Measurements from ENCODE around the gene NDUFS6. TPM values are rescaled to one million over a fixed set of nuclear protein-coding genes. Genes with fewer than 3 reads are reported as not detected.

Gene NDUFS6
- total and polyA plus RNA-seq, 2 of the 8 experiments (the other 6 are each of a cell fraction or from before 2014, with no cell fraction given): 72.7 to 191 TPM

DNA sequence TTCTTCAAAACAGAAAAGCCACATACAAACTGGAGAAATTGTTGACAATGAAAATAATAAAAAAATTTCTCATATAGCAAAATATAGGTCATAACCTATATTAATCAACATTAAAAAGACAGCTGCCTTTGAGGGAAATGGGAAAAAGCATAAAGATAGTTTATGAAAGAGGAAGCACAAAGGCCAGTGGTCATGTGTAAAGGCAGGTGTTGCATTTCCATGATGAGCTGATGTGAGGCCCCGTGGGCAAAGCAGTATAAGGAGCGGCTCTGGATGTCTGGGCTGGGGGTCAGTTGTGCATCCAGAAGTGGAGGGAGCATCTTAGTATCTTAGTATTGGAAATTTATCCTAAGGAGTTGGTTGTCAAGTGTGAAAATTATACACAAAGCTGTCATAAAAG is 18.3 kb downstream of the NDUFS6 start:
- no peaks in the 10 kb centered on the region for H3K27me3 ChIP-seq (replicated peaks in 1 of 4; ENCODE audit: control insufficient read depth in 3 of 4, extremely low read depth in 1 of 4, insufficient read depth in 3 of 4, low read length in 3 of 4)
- no peak overlapping the region for H4K91ac ChIP-seq (replicated peaks; ENCODE audit: insufficient read length, low read length)
- H2BK5ac ChIP-seq (ENCODE audit: low read depth, low read length): no peak overlapping the region
- no peaks in the 10 kb centered on the region; a peak in 1 of 4 replicates for H3K79me2 ChIP-seq (ENCODE audit: control insufficient read depth in 1 of 2, insufficient read depth in 2 of 2, low read length in 2 of 2)
- FAIRE-seq (no peak), DNase-seq (ENCODE audit: low read depth in 1 of 2, low spot score in 2 of 2) (no peak)
- H2BK120ac ChIP-seq (replicated peaks; ENCODE audit: low read depth, low read length): no peak overlapping the region
- H3K4ac ChIP-seq (replicated peaks; ENCODE audit: insufficient read length, low read depth, low read length): no peak overlapping the region
- H3K79me1 ChIP-seq (ENCODE audit: low read depth, low read length): peaks cover 6% of the 10 kb centered on the region; the same call in 1 of the 2 replicates
- H3K4me1 ChIP-seq (replicated peaks in 1 of 4; ENCODE audit: control insufficient read depth in 3 of 4, insufficient read depth in 4 of 4, low read length in 3 of 4): peaks cover 0 to 3% (median under 1%) of the 10 kb centered on the region in 4 experiments; a peak in 1 of 7 replicates
- H3K14ac ChIP-seq (ENCODE audit: insufficient read length): no peak overlapping the region
- H3K18ac ChIP-seq (ENCODE audit: extremely low read depth, low read length): no peak overlapping the region
- no peak overlapping the region for H2BK20ac ChIP-seq (ENCODE audit: low read length)
- no peaks in the 10 kb centered on the region for H3K9me3 ChIP-seq (ENCODE audit: insufficient read depth in 2 of 2, low read depth in 1 of 2, low read length in 1 of 2)
- WGBS, 2 experiments (ENCODE audit: extremely low coverage in 1 of 2, insufficient coverage in 1 of 2, insufficient read length in 1 of 2, insufficient replicate concordance in 2 of 2, low coverage in 1 of 2, low lambda C conversion rate in 2 of 2, missing lambda C conversion rate in 1 of 2): 96% methylated on average over 2 of the region's 2 CpGs; no CpG with 5 or more reads in 1 of the 2 experiments
- ChIA-PET CTCF (ENCODE audit: partially characterized antibody) (no interaction called here), POLR2A (ENCODE audit: partially characterized antibody) (interaction anchor here (1.0 to 1.3 kb wide), 4 partner anchors 8 to 17 kb away, joined by 3 to 4 read pairs (median 4); no protein-coding TSS in a partner anchor)
- no peak overlapping the region for H3K4me3 ChIP-seq (ENCODE audit: extremely low read depth in 1 of 4, insufficient read depth in 2 of 4, low read depth in 3 of 4, low read length in 4 of 4)
- no peak overlapping the region for H4K5ac ChIP-seq (ENCODE audit: insufficient read length, low read depth, low read length)
- no peak overlapping the region for H2BK15ac ChIP-seq (ENCODE audit: low read length)
- H3K23ac ChIP-seq (ENCODE audit: insufficient read length): no peak overlapping the region
- H2AFZ ChIP-seq (ENCODE audit: low read length): no peak overlapping the region
- no peak overlapping the region for H3K4me2 ChIP-seq (ENCODE audit: insufficient read depth in 1 of 2, low read depth in 2 of 2, low read length in 2 of 2)
- H2AK5ac ChIP-seq (ENCODE audit: low read depth, low read length): no peak overlapping the region
- H4K20me1 ChIP-seq (replicated peaks in 1 of 2; ENCODE audit: control insufficient read depth in 1 of 2, insufficient read depth in 2 of 2, low read length in 2 of 2): peaks cover 3 to 7% of the 10 kb centered on the region in 2 experiments
- no peak overlapping the region for H3K56ac ChIP-seq (replicated peaks; ENCODE audit: insufficient read length, low read depth, low read length)
- no peak overlapping the region for H4K8ac ChIP-seq (ENCODE audit: extremely low read depth, insufficient read depth, low read length)
- peaks cover 9 to 39% (median 28%) of the 10 kb centered on the region in 4 experiments for H3K36me3 ChIP-seq (ENCODE audit: control insufficient read depth in 2 of 4, insufficient read depth in 4 of 4, low read length in 3 of 4)
- H3K27ac ChIP-seq (ENCODE audit: low read depth, low read length): no peak overlapping the region
- H3K23me2 ChIP-seq (ENCODE audit: low read depth, low read length): no peaks in the 10 kb centered on the region
- H2BK12ac ChIP-seq (ENCODE audit: low read depth, low read length): no peak overlapping the region
- H3K9ac ChIP-seq (replicated peaks in 1 of 4; ENCODE audit: extremely low read depth in 1 of 4, low read depth in 3 of 4, low read length in 3 of 4): no peak overlapping the region
- TF ChIP-seq CTCF (IDR thresholded peaks at IDR 0.05; ENCODE audit: control extremely low read depth in 1 of 3, insufficient read depth in 1 of 3, low read depth in 1 of 3, low read length in 3 of 3): no peak
- TF ChIP-seq TCF12 (IDR thresholded peaks at IDR 0.05; ENCODE audit: low read depth, low read length): no peak
- TF ChIP-seq HDAC6 (IDR thresholded peaks at IDR 0.05; ENCODE audit: low read depth, low read length): no peak
- no peak for TF ChIP-seq MAX (IDR thresholded peaks at IDR 0.05)
- TF ChIP-seq SP2 (IDR thresholded peaks at IDR 0.05; ENCODE audit: low read length): no peak
- TF ChIP-seq, protein P1, sequence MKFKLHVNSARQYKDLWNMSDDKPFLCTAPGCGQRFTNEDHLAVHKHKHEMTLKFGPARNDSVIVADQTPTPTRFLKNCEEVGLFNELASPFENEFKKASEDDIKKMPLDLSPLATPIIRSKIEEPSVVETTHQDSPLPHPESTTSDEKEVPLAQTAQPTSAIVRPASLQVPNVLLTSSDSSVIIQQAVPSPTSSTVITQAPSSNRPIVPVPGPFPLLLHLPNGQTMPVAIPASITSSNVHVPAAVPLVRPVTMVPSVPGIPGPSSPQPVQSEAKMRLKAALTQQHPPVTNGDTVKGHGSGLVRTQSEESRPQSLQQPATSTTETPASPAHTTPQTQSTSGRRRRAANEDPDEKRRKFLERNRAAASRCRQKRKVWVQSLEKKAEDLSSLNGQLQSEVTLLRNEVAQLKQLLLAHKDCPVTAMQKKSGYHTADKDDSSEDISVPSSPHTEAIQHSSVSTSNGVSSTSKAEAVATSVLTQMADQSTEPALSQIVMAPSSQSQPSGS (IDR thresholded peaks at IDR 0.05; ENCODE audit: low read length): no peak
- no peak for TF ChIP-seq SRF (IDR thresholded peaks at IDR 0.05; ENCODE audit: low read depth, low read length)
- TF ChIP-seq GABPA (IDR thresholded peaks at IDR 0.05; ENCODE audit: borderline replicate concordance, insufficient read depth, low read length): no peak
- no peak for TF ChIP-seq ZNF274 (IDR thresholded peaks at IDR 0.05; ENCODE audit: borderline replicate concordance, extremely low read depth, low read length)
- no peak for TF ChIP-seq SUZ12 (IDR thresholded peaks at IDR 0.05; ENCODE audit: low read length)
